Measurements from ENCODE around the gene MAST3.

GRCh38 chr19:18109341-18109732, 11.8 kb downstream of the MAST3 start:
- TF ChIP-seq CTCF (IDR thresholded peaks at IDR 0.05) (no peak), POLR2A (IDR thresholded peaks at IDR 0.05) (no peak), POLR2AphosphoS5 (IDR thresholded peaks at IDR 0.05) (no peak)

Data from transverse colon (tissue), 4 donors.